PC-3 (cell line): Measurements from ENCODE around the gene STEAP4. TPM values are rescaled to one million over a fixed set of nuclear protein-coding genes. Genes with fewer than 3 reads are reported as not detected.

ENCODE experiments used
- ATAC-seq: fragments of 200-7000 bp; cut with Tn5 transposase; 2 replicates; pipeline ENCODE4 v1.9.1; 2020; ENCODE audit warnings: mild to moderate bottlenecking, moderate library complexity
- BruUV-seq: library from RNA; stranded (reverse); fragments of 400-500 nt; replicated peaks from 2 replicates; lab custom pipeline; 2021; lab: Mats Ljungman, UMichigan
- CTCF ChIA-PET: fragments of 300-600 bp; sonication (Branson Sonifier 250); formaldehyde crosslinking; loops from one replicate; lab custom pipeline; 2022; ENCODE audit warnings: antibody characterized with exemption; lab: Charles Lee
- POLR2A ChIA-PET: fragments of 300-600 bp; sonication (Branson Sonifier 250); formaldehyde crosslinking; loops from one replicate; lab custom pipeline; 2022; ENCODE audit warnings: antibody characterized with exemption; ENCODE audit not compliant: unreplicated experiment; lab: Charles Lee
- DNase-seq: peaks from one replicate; pipeline ENCODE4 v3.0.0-alpha.2; 2015
- H2AFZ ChIP-seq: fragments of 300-600 bp; sonication (generic); 2 replicates; pipeline ENCODE4 v1.6.0; 2016; ENCODE audit warnings: antibody characterized with exemption, low read length
- H3F3A ChIP-seq: fragments of 300-600 bp; sonication (generic); one replicate; pipeline ENCODE4 v1.6.0; 2017; ENCODE audit warnings: antibody characterized with exemption, low read length, control low read depth, mild to moderate bottlenecking; ENCODE audit not compliant: unreplicated experiment
- H3K27ac ChIP-seq: fragments of 300-600 bp; sonication (generic); 2 replicates; pipeline ENCODE4 v1.5.1; 2016; ENCODE audit warnings: mild to moderate bottlenecking, low read length
- H3K27me3 ChIP-seq: fragments of 300-600 bp; sonication (generic); 2 replicates; pipeline ENCODE4 v1.6.1; 2016; ENCODE audit warnings: low read length, mixed read lengths
- H3K36me3 ChIP-seq: fragments of 300-600 bp; sonication (generic); 2 replicates; pipeline ENCODE4 v1.6.1; 2016; ENCODE audit warnings: low read depth, mixed run types, low read length, mixed read lengths
- H3K4me1 ChIP-seq: fragments of 300-600 bp; sonication (generic); 2 replicates; pipeline ENCODE4 v1.5.1; 2016; ENCODE audit warnings: low read length; ENCODE audit not compliant: insufficient read depth
- H3K4me2 ChIP-seq: fragments of 300-600 bp; sonication (generic); 2 replicates; pipeline ENCODE4 v1.6.0; 2016; ENCODE audit warnings: low read length
- H3K4me3 ChIP-seq: fragments of 300-600 bp; sonication (generic); 2 replicates; pipeline ENCODE4 v1.5.1; 2016; ENCODE audit warnings: mild to moderate bottlenecking, low read length, mixed read lengths
- H3K79me2 ChIP-seq: fragments of 300-600 bp; sonication (generic); 2 replicates; pipeline ENCODE4 v1.6.1; 2017; ENCODE audit warnings: low read length, mixed read lengths
- H3K9ac ChIP-seq: fragments of 300-600 bp; sonication (generic); 2 replicates; pipeline ENCODE4 v1.6.0; 2016; ENCODE audit warnings: mild to moderate bottlenecking, low read length
- H3K9me2 ChIP-seq: fragments of 300-600 bp; sonication (generic); replicated peaks from 2 replicates; pipeline ENCODE4 v1.6.1; 2016; ENCODE audit warnings: mixed run types, low read length, mixed read lengths
- H3K9me3 ChIP-seq: fragments of 300-600 bp; sonication (generic); 2 replicates; pipeline ENCODE4 v1.6.1; 2016; ENCODE audit warnings: low read length, mixed read lengths
- H4K20me1 ChIP-seq: fragments of 300-600 bp; sonication (generic); 2 replicates; pipeline ENCODE4 v1.6.1; 2016; ENCODE audit warnings: low read length, mixed read lengths
- EZH2 ChIP-seq: fragments of 300-600 bp; sonication (generic); IDR thresholded peaks from one replicate; pipeline ENCODE4 v1.6.1; 2017; ENCODE audit warnings: antibody characterized with exemption, mild to moderate bottlenecking, low read length; ENCODE audit not compliant: unreplicated experiment
- EZH2phosphoT487 ChIP-seq: fragments of 300-600 bp; sonication (generic); IDR thresholded peaks from 2 replicates; pipeline ENCODE4 v1.6.1; 2018; ENCODE audit warnings: mild to moderate bottlenecking, antibody characterized with exemption, low read length, borderline replicate concordance
- intact Hi-C: fragments of 100-400 bp; cut with micrococcal nuclease; formaldehyde crosslinking; loops from 2 replicates; pipeline ENCODE4 v1.9.0; 2023
- total RNA-seq: library from RNA; depleted of rRNA; stranded (reverse); fragments of >200 nt; gene quantifications from 2 replicates; pipeline ENCODE4 v1.2.3, GENCODE V29; 2014
- TF ChIP-seq, protein P1 (sequence below): fragments of 300-600 bp; sonication (generic); conservative IDR thresholded peaks from 2 replicates; pipeline ENCODE4 v1.5.1; 2017; ENCODE audit warnings: antibody characterized with exemption, low read depth, mild to moderate bottlenecking, low read length

STEAP4 gene
- total RNA-seq, 1 experiment from 2014 or later = 1.7 TPM

DNA sequence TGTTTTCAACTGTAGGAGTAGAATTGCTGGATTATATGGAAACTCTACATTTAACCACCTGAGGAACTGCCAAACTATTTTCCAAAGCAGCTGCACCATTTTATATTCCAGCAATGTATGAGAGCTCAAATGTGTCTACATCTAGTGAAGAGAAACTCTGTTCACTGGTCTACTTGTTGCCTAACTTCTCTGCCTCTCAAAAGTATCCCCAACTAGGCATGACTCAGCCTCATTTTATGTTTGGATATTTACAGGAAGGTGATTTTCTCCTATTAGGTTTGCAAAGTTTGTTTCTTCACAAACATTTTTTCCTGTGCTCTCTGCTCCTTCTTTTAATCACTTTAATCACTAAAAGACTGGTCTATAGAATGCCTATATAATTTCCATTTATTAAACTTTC is 49.8 kb downstream of the STEAP4 start:
- H3K36me3 ChIP-seq = peaks cover 5% of the 10 kb centered on the region; the same call in 1 of the 2 replicates
- no peak overlapping the region for H2AFZ ChIP-seq
- intact Hi-C loops = no loop called here
- no peak overlapping the region for H3K27ac ChIP-seq
- no peaks in the 10 kb centered on the region for H3K27me3 ChIP-seq
- POLR2A ChIA-PET = no interaction called here
- TF ChIP-seq EZH2phosphoT487 (no peak), EZH2 (no peak)
- TF ChIP-seq, protein P1, sequence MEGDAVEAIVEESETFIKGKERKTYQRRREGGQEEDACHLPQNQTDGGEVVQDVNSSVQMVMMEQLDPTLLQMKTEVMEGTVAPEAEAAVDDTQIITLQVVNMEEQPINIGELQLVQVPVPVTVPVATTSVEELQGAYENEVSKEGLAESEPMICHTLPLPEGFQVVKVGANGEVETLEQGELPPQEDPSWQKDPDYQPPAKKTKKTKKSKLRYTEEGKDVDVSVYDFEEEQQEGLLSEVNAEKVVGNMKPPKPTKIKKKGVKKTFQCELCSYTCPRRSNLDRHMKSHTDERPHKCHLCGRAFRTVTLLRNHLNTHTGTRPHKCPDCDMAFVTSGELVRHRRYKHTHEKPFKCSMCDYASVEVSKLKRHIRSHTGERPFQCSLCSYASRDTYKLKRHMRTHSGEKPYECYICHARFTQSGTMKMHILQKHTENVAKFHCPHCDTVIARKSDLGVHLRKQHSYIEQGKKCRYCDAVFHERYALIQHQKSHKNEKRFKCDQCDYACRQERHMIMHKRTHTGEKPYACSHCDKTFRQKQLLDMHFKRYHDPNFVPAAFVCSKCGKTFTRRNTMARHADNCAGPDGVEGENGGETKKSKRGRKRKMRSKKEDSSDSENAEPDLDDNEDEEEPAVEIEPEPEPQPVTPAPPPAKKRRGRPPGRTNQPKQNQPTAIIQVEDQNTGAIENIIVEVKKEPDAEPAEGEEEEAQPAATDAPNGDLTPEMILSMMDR = no peak
- no peaks in the 10 kb centered on the region for H3F3A ChIP-seq
- H3K9ac ChIP-seq = no peak overlapping the region
- H3K9me2 ChIP-seq = no peaks in the 10 kb centered on the region
- 0 out of 2 replicates have a peak overlapping the region, but pooled peaks have one; percentile 3 for H3K4me2 ChIP-seq
- peaks cover 15% of the 10 kb centered on the region; the same call in 1 of the 2 replicates for H3K9me3 ChIP-seq
- peaks cover 39% of the 10 kb centered on the region for H3K4me1 ChIP-seq
- DNase-seq (peak; percentile 46), ATAC-seq (no peak)
- no TSS peak for BruUV-seq
- H3K4me3 ChIP-seq = no peak overlapping the region
- CTCF ChIA-PET = no interaction called here
- H3K79me2 ChIP-seq = no peaks in the 10 kb centered on the region
- H4K20me1 ChIP-seq = no peaks in the 10 kb centered on the region

DNA sequence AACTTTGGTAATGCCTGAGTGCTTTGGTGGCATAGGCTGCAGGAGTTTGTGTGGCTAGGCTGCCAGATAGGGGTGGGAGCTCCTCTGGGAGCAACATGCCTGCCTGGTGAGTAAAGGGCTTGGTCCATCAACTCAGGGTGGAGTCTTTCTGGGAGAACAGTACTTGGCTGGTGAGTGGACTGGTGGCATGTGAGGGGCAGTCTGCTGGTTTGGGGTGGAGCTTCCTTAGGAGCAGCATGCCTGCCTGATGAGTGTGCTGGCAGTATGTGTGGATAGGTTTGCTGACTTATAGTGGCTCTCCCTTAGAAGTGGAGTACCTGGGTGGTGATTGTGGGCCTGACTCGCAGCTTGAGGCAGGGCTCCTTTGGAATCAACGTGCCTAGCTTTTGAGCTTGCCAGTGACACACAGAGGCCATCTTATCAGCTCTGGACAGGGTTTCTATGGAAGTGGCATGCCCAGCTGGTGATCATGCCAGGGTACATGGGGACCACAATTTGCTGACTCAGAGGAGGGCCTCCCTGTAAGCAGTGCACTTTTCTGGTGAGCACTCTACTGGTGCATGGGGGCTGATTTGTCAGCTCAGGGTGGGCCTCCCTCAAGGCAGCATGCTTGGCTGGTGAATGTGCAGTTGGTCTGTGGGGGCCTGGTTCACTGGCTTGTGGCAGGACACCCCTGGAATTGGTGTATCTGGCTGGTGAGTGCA is 51.8 kb downstream of the STEAP4 start:
- Histone ChIP-seq H3K27me3 (no peaks in the 10 kb centered on the region), H3K4me2 (peak overlapping the region; percentile 43), H4K20me1 (no peaks in the 10 kb centered on the region), H3K79me2 (no peaks in the 10 kb centered on the region), H2AFZ (no peak overlapping the region), H3K36me3 (peaks cover 5% of the 10 kb centered on the region; the same call in 1 of the 2 replicates), H3K4me3 (no peak overlapping the region), H3K27ac (peak overlapping the region; percentile 81), H3K9me2 (no peaks in the 10 kb centered on the region), H3F3A (no peaks in the 10 kb centered on the region), H3K9me3 (peaks cover 15% of the 10 kb centered on the region; the same call in 1 of the 2 replicates), H3K9ac (peak overlapping the region; percentile 36; the same call in 1 of the 2 replicates), H3K4me1 (peaks cover 28% of the 10 kb centered on the region)
- intact Hi-C loops = no loop called here
- ATAC-seq (peak; percentile 93), DNase-seq (peak; percentile 88)
- ChIA-PET POLR2A (interaction anchor here (0.6 kb wide), 1 partner anchor 10 kb away, joined by 5 read pairs; no protein-coding TSS in a partner anchor), CTCF (interaction anchor here (0.5 to 1.3 kb wide), 2 partner anchors 11 to 841 kb away, joined by 3 to 10 read pairs; no protein-coding TSS in a partner anchor)
- TF ChIP-seq, protein P1 = no peak
- TF ChIP-seq EZH2 = no peak
- BruUV-seq = no TSS peak

DNA sequence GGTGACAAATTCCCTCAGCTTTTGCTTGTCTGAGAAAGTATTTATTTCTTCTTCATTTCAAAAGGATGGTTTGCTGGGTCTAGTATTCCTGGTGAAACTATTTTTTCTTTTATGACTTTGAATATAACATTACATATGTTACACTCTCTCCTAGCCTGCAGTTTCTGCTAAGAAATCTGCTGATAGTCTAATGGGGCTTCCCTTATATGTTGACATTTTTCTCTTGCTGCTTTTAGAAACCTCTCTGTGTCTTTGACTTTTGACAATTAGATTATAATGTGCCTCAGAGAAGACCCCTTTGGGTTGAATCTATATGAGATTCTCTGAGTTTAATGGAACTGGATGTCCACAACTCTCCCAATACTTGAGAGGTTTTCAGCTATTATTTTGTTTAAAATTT is 53.1 kb downstream of the STEAP4 start:
- Histone ChIP-seq H3K27ac (no peak overlapping the region), H3K79me2 (no peaks in the 10 kb centered on the region), H3K9me2 (no peaks in the 10 kb centered on the region), H3K9me3 (peaks cover 15% of the 10 kb centered on the region; the same call in 1 of the 2 replicates), H3K4me3 (no peak overlapping the region), H3K27me3 (no peaks in the 10 kb centered on the region), H2AFZ (no peak overlapping the region), H3K4me2 (no peak overlapping the region), H3K9ac (no peak overlapping the region), H3F3A (no peaks in the 10 kb centered on the region), H3K36me3 (peaks cover 5% of the 10 kb centered on the region; the same call in 1 of the 2 replicates), H3K4me1 (peaks cover 23% of the 10 kb centered on the region), H4K20me1 (no peaks in the 10 kb centered on the region)
- ChIA-PET CTCF (no interaction called here), POLR2A (no interaction called here)
- no TSS peak for BruUV-seq
- intact Hi-C loops = no loop called here
- DNase-seq = no peak
- ATAC-seq = no peak
- TF ChIP-seq, protein P1 = no peak
- TF ChIP-seq EZH2phosphoT487 = no peak
